NB4 (cell line): Measurements from ENCODE around the gene ISG15.

Experiments
- DNase-seq: peaks from one replicate; pipeline ENCODE4 v3.0.0; 2010; ENCODE audit warnings: low read depth
- H3K4me3 ChIP-seq: one replicate; pipeline ENCODE4 v1.5.1; 2011; ENCODE audit warnings: mild to moderate bottlenecking, low read depth, low read length, moderate library complexity
- CTCF ChIP-seq: IDR thresholded peaks from one replicate; pipeline ENCODE4 v1.5.1; 2012; ENCODE audit warnings: low read depth, low read length
- MAX ChIP-seq: IDR thresholded peaks from 2 replicates; pipeline ENCODE4 v1.6.1; 2011; ENCODE audit warnings: low read depth, low read length
- MYC ChIP-seq: IDR thresholded peaks from 2 replicates; pipeline ENCODE4 v1.6.1; 2011; ENCODE audit warnings: low read depth, low read length
- POLR2A ChIP-seq: IDR thresholded peaks from 2 replicates; pipeline ENCODE4 v1.6.1; 2011; ENCODE audit warnings: mild to moderate bottlenecking; ENCODE audit not compliant: insufficient read length; ENCODE audit errors: extremely low read depth

The ISG15 gene

GRCh38 chr1:1058088-1058905, 45.0 kb downstream of the ISG15 start:
- DNase-seq = no peak
- H3K4me3 ChIP-seq = no peak overlapping the region
- TF ChIP-seq POLR2A (no peak), MAX (no peak), MYC (no peak)

- DNase-seq = no peak
- H3K4me3 ChIP-seq = no peak overlapping the region
- TF ChIP-seq CTCF = no peak
- no peak for TF ChIP-seq MAX
- TF ChIP-seq MYC = no peak
- TF ChIP-seq POLR2A = no peak
Measured at GRCh38 chr1:1058921-1059493, 45.7 kb downstream of the ISG15 start.

GRCh38 chr1:1059494-1060280, 46.4 kb downstream of the ISG15 start:
- DNase-seq = peak; percentile 83
- H3K4me3 ChIP-seq = no peak overlapping the region
- TF ChIP-seq POLR2A = no peak
- TF ChIP-seq MAX = peak; percentile 17; the same call in 1 of the 2 replicates

GRCh38 chr1:1060281-1061000, 47.1 kb downstream of the ISG15 start:
- no peak for DNase-seq
- no peak overlapping the region for H3K4me3 ChIP-seq

GRCh38 chr1:1061682-1062345, 48.5 kb downstream of the ISG15 start:
- H3K4me3 ChIP-seq = no peak overlapping the region
- no peak for TF ChIP-seq CTCF
- TF ChIP-seq MAX = no peak
- TF ChIP-seq POLR2A = no peak
- no peak for TF ChIP-seq MYC
- peak; percentile 45 for DNase-seq

More at GRCh38 chr1:1060281-1061000, 47.1 kb downstream of the ISG15 start:
- no peak for TF ChIP-seq MAX
- TF ChIP-seq CTCF = no peak
- no peak for TF ChIP-seq POLR2A
- no peak for TF ChIP-seq MYC
